ENCODE measurements around the gene NCOR2. TPM values are rescaled to one million over a fixed set of nuclear protein-coding genes. Genes with fewer than 3 reads are reported as not detected.
A peak's percentile ranks its signal among the peaks of the same experiment; 100 is the strongest.

The NCOR2 gene
- total RNA-seq, 1 donor from 2014 or later, result 61.4 TPM

GRCh38 chr12:124544311-124544970 is 23.0 kb downstream of the NCOR2 start:
- DNase-seq (ENCODE audit: low read depth), result no peak

DNA sequence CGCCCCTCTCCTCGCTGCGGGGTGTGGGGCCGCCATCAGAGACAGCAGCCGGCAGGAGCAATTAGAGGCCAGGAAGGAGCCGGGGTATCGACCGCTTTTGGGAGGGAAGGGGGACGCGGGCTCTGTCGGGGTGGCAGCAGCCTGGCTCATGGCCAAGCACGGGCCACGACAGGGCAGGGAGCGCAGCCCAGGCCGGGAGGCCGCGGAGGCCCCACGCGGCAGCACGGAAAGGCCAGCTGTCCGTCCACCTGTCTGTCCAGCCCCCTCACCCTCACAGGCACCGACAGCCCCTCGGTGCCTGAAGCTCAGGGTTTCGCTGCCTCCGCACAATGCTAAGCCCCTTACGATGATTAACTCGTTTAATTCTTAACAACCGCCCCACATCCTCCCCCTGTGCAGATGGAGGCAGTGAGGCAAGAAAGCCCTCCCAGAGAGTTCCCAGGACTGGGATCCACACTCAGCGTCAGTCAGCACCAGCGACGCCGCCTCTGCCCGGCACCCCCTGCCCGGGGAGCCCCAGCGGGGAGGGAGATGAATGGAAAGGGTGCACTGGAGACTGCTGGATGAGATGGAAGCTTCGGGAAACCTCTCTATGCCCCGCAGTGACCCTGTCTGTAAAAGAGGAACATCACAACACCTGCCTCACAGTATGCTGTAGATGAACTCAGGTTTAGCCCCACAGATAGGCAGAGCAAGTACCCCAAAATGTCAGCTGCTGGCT is 23.7 kb downstream of the NCOR2 start:
- DNase-seq (ENCODE audit: low read depth), result no peak

DNA sequence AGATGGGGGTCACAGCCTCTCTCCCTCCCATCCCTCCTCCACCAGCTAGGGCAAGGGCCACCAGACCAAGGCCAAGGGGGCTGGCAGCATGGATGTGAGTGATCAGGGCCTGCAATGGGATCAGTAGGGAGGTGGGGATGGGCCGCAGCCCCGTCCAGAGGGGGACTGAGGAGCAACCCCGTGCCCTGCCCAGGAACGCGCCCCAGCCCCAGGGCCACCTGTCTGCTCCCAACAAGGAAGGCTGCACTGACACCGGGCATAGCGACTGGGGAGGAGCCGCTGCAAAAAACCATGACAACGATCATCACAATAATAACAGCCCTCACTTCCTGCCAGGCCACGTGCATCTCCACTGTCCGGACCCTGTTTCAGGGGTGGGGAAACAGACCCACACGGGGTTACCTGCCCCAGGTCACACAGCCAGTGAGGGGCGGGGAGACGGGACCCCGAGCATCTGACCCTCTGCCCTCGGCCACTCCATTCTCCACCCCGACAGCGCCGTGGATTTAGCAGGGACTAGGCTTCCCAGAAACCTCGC is 24.3 kb downstream of the NCOR2 start:
- DNase-seq (ENCODE audit: low read depth), result no peak

GRCh38 chr12:124542021-124542949 is 25.1 kb downstream of the NCOR2 start:
- no peak for DNase-seq (ENCODE audit: low read depth)

DNA sequence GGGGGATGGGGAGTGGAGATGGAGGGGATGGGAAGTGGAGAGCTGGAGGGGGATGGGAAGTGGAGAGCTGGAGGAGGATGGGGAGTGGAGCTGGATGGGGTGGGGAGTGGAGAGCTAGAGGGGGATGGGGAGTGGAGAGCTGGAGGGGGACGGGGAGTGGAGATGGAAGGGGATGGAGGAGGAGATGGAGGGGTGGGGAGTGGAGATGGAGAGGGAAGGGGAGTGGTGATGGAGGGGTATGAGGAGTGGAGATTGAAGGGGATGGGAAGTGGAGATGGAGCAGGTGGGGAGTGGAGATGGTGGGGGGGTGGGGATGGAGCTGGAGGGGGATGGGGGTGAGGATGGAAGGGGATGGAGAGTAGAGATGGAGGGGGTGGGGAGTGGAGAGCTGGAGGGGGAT is 26.1 kb downstream of the NCOR2 start:
- no peak for DNase-seq (ENCODE audit: low read depth)

GRCh38 chr12:124539084-124540041 is 28.0 kb downstream of the NCOR2 start:
- no peak for DNase-seq (ENCODE audit: low read depth)

DNA sequence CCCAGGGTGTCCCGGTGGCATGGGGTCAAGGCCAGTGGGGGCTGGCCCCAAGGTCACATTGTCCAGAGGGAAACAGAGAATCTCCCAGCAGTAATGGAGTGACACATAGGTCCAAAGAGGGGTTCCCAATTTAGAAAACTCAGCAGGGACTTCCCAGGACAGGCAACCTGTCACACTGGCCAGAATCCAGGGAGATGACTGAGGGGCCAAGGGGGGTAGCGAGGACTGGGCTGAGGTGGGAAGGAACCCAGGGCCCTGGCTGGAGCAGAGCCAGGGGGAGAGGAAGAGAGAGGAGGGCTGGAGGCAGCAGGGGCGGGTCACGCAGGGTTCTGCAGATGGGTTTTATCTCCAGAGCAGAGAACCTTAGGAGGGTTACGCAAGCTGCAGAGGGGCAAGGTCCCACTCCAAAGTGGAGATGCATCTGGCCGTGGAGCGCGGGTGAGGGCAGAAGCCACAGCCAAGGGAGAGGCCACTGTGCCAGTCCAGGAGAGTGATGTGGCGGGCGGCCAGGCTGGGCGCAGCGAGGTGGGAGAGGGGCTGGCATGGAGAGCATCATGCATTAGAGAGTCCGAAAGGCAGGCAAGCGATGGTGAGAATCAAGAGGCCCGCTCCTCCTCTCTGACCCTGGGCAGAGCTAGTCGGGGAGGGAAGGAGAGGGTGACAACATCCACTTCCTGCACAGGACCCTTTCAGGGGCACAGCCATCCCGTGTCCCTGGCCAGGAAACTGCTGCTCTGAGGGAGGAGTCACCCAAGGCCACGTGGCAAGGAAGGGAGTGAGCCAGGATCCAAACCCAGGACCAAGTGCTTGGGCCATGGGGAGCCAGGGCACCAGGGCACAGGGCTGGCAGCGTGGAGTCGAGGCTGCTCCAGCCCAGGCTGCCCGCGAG is 29.0 kb downstream of the NCOR2 start:
- DNase-seq (ENCODE audit: low read depth), result peak; percentile 57

- DNase-seq (ENCODE audit: low read depth), result no peak
Measured at GRCh38 chr12:124537525-124538193, 29.8 kb downstream of the NCOR2 start.

- DNase-seq (ENCODE audit: low read depth), result no peak
Measured at GRCh38 chr12:124536641-124537040, 30.8 kb downstream of the NCOR2 start.

- DNase-seq (ENCODE audit: low read depth), result no peak
Measured at GRCh38 chr12:124534776-124535740, 32.4 kb downstream of the NCOR2 start.

DNA sequence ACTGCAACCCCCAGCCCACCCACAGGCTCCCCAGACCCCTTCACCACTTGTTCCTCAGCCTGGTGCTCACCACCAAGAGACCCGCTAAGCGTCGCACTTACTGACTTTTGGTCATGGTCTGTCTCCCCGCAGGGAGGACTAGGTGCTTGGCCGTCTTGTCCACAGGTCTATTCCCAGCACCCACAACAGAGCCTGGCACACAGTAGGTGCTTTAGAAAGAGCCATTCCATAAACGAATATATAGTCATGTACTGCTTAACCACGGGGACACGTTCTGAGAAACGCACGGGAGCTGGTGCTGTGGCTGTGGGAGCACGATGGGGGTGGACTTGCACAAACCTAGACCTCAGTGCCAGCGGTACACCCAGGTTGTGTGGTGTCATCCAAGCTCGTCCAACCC is 34.0 kb downstream of the NCOR2 start:
- DNase-seq (ENCODE audit: low read depth), result no peak

DNA sequence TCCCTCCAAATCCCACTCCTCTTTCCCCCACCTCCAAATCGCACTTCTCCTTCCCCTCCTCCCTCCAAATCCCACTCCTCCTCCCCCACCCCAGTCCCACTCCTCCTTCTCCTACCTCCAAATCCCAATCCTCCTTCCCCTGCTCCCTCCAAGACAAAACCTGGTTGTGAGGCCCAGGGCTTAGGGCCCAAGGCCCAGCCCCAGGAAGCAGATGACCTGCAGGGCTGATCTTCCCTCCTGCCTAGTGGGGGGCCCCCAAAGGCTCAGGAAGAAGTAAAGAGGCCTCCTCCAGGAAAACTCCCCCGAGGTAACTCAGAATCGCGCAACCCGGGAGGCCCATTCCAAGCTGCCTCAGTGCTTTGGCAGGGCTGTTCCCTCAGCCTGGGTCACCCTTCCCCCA is 34.4 kb downstream of the NCOR2 start:
- no peak for DNase-seq (ENCODE audit: low read depth)

DNA sequence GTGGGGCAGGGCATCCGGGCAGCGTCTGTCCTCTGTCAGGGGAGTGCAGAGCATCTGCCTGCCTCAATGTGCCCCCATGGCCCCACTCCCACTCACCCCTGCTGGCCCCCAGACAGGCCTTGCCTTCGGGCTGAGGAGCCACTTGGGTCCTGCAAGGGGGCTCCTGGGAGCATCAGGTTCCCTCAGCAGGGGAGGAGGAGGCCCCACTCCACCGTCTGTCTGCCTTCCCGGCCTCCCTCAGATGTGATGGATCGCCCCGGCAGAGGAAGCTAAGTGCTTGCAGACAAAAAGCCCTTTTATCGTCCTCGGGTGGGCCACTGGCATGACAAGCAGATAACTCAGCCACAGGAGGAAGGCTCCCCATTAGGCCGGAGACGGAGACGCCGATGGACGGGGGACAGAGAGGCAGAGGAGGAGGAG is 35.1 kb downstream of the NCOR2 start:
- no peak for DNase-seq (ENCODE audit: low read depth)

- no peak for DNase-seq (ENCODE audit: low read depth)
Measured at GRCh38 chr12:124531906-124532305, 35.5 kb downstream of the NCOR2 start.

DNA sequence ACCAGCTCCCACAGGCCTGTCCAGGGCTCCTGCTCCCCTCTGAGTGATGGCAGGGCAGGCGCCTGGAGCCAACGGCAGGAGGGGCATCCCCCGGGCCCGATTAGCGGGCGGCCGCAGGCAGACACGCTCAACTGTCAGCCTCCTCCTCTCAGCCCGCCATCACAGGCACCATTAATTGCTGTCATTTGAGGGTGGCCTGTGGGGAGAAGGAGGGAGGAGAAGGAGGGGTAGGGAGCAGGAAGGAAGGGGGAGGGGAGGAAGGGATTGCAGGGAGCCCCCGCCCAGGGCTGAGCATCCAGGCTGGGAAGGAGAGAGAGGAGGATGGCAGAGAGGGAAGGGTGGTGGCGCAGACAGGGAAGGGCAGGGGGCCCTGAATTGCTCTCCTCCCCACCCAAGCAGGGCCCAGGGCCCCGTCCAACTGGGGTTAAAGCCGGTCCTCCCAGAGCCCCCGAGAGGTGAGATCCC is 36.1 kb downstream of the NCOR2 start:
- DNase-seq (ENCODE audit: low read depth), result no peak

DNA sequence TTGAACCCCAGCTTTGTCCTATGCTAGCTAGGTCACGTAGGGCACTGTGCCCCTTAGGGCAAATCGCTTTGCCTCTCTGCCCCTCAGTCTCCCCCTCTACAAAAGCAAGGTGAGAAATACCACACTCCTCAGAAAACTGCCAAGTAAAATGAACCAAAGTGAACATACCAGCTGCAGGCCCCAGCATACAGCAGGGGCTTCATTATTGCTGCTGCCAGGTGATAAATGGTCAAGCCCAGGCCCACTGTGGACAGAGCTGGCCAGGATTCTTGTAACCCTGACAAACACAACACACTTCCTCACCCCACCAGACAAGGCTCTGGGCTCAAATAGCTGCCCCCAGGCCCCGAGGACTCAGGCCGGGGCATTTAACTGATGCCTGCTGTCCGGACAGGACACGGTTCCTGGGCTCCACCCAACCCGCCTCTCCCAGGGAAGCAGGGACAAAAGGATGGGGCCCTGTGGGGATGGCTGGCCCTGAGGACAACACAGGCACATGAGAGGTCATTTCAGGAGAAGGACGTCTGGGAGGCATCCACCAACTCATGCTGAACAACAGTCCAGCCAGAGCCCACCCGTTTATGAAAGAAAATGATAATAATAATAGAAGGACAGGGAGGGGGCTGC is 36.7 kb downstream of the NCOR2 start:
- DNase-seq (ENCODE audit: low read depth), result no peak
